ENCODE results near the gene GATA3. TPM values are rescaled to one million over a fixed set of nuclear protein-coding genes. Genes with fewer than 3 reads are reported as not detected.

GATA3 gene
- total RNA-seq, 1 experiment from 2014 or later = not detected

DNA sequence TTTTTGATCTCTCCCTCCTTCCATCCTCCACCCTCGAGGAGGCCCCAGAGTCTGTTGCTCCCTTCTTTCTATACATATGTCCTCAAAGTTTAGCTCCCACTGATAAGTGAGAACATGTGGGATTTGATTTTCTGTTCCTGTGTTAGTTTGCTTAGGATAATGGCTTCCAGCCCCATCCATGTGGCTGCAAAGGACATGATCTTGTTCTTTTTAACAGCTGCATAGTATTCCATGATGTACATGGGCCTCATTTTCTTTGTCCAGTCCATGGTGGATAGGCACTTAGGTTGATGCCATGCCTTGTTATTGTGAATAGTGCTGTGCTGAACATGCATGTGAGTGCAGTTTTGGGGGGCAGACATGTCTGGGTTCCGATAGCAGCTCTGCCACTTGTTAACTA lies 51.4 kb downstream of the GATA3 start:
- in situ Hi-C loops (cut with HindIII; ENCODE audit: low pct_unique_long_range_greater_than_20kb, low sequenced_read_pairs) = no loop called here
- no peak for DNase-seq (ENCODE audit: low read depth, low spot score)

- in situ Hi-C loops (cut with HindIII; ENCODE audit: low pct_unique_long_range_greater_than_20kb, low sequenced_read_pairs) = no loop called here
- no peak for DNase-seq (ENCODE audit: low read depth, low spot score)
Observed at GRCh38 chr10:8112230-8112905, 57.9 kb downstream of the GATA3 start.

- in situ Hi-C loops (cut with HindIII; ENCODE audit: low pct_unique_long_range_greater_than_20kb, low sequenced_read_pairs) = no loop called here
- DNase-seq (ENCODE audit: low read depth, low spot score) = no peak
Observed at GRCh38 chr10:8112942-8113442, 58.5 kb downstream of the GATA3 start.

DNA sequence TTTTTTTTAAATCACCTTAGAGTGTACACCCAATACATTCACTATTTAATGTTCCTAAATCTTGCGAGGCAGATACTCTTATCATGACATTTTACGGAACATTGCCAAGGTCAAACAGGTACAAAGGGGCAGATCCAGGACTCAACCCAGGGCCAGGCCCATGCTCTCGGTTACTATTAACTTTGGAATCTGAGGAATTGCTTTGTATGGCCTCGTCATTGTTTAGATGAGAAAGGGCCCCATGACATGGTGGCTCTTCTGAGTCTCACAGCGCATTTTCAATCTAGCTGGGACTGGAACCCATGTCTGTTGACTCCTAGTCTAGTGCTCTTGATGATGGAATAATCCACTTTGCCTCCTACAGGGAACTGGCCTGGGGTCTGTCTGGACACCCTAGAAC lies 59.1 kb downstream of the GATA3 start:
- DNase-seq (ENCODE audit: low read depth, low spot score) = no peak
- in situ Hi-C loops (cut with HindIII; ENCODE audit: low pct_unique_long_range_greater_than_20kb, low sequenced_read_pairs) = no loop called here

GRCh38 chr10:8114741-8115617 lies 60.5 kb downstream of the GATA3 start:
- DNase-seq (ENCODE audit: low read depth, low spot score) = no peak
- in situ Hi-C loops (cut with HindIII; ENCODE audit: low pct_unique_long_range_greater_than_20kb, low sequenced_read_pairs) = no loop called here

- in situ Hi-C loops (cut with HindIII; ENCODE audit: low pct_unique_long_range_greater_than_20kb, low sequenced_read_pairs) = no loop called here
- no peak for DNase-seq (ENCODE audit: low read depth, low spot score)
Observed at GRCh38 chr10:8115618-8115980, 61.1 kb downstream of the GATA3 start.

GRCh38 chr10:8116474-8116873 lies 62.0 kb downstream of the GATA3 start:
- DNase-seq (ENCODE audit: low read depth, low spot score) = no peak
- in situ Hi-C loops (cut with HindIII; ENCODE audit: low pct_unique_long_range_greater_than_20kb, low sequenced_read_pairs) = no loop called here

GRCh38 chr10:8116926-8117493 lies 62.5 kb downstream of the GATA3 start:
- DNase-seq (ENCODE audit: low read depth, low spot score) = no peak
- in situ Hi-C loops (cut with HindIII; ENCODE audit: low pct_unique_long_range_greater_than_20kb, low sequenced_read_pairs) = no loop called here

GRCh38 chr10:8121201-8121890 lies 66.9 kb downstream of the GATA3 start:
- no peak for DNase-seq (ENCODE audit: low read depth, low spot score)
- in situ Hi-C loops (cut with HindIII; ENCODE audit: low pct_unique_long_range_greater_than_20kb, low sequenced_read_pairs) = no loop called here

DNA sequence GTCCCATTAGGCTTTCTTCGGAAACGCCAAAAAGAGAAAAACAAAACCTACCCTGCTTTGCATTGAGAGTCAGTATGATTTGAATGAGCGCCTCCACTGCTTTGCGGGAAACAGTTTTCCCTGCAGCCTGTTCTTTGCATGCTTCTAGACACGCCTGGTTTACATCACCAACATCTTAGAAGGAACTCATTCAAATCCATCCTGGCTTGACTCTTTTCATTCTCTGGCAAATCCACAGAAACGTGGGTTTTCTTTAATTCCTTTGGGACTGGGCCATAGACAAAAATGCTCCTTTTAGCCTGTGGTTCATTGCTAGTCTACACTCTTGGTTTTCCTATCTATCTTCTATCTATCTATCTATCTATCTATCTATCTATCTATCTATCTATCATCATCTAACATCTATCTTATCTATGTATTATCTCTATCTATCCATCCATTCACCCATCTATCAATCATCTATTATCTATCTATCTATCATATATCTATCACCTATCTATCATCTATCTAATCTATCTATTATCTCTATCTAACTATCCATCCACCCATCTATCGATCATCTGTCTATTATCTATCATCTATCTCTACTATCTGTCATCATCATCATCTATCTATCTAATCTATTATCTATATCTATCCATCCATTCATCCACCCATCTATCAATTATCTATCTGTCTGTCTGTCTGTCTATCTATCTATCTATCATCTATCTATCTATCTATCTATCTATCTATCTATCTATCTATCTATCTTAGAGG lies 68.3 kb downstream of the GATA3 start:
- in situ Hi-C loops (cut with HindIII; ENCODE audit: low pct_unique_long_range_greater_than_20kb, low sequenced_read_pairs) = no loop called here

GRCh38 chr10:8124436-8124835 lies 69.9 kb downstream of the GATA3 start:
- no peak for DNase-seq (ENCODE audit: low read depth, low spot score)
- in situ Hi-C loops (cut with HindIII; ENCODE audit: low pct_unique_long_range_greater_than_20kb, low sequenced_read_pairs) = no loop called here

More for the DNA sequence above, 68.3 kb downstream of the GATA3 start:
- DNase-seq (ENCODE audit: low read depth, low spot score) = no peak

Other genes with a start within 250 kb of the GATA3 start
- 0.98 and 1.3 TPM in 2 replicates for gene TAF3, start 236.2 kb upstream of the GATA3 start, total RNA-seq (2014; rRNA removed; shearing (Covaris generic))

Measured in SK-MEL-5 (cell line).